ENCODE data around the gene ZNF830.
"Not testable (repeated sequence)": the region's sequence is repeated elsewhere in the genome, so short reads cannot be mapped to it uniquely, and the experiment has no call there.

ZNF830 gene

GRCh38 chr17:34990921-34991365 is 29.6 kb downstream of the ZNF830 start:
- DNase-seq (ENCODE audit: low read depth): no peak

DNA sequence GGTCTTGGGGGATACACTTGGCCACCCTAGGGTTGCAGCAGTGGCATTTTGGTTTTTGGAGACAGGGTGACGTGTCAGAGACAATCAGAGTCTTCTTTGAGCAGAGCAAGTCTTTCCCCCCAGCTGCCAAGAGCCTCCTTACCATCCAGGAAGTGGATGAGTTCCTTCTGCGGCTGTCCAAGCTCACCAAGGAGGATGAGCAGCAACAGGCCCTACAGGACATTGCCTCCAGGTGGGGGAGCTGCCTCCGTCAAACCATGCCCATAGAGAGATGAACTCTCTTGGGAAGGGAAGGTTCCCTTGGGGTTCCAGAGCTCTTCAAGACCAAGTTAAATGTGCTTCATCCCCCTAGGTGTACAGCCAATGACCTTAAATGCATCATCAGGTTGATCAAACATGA is 30.3 kb downstream of the ZNF830 start:
- no peak for DNase-seq (ENCODE audit: low read depth)

GRCh38 chr17:34993031-34993430 is 31.7 kb downstream of the ZNF830 start:
- no peak for DNase-seq (ENCODE audit: low read depth)

DNA sequence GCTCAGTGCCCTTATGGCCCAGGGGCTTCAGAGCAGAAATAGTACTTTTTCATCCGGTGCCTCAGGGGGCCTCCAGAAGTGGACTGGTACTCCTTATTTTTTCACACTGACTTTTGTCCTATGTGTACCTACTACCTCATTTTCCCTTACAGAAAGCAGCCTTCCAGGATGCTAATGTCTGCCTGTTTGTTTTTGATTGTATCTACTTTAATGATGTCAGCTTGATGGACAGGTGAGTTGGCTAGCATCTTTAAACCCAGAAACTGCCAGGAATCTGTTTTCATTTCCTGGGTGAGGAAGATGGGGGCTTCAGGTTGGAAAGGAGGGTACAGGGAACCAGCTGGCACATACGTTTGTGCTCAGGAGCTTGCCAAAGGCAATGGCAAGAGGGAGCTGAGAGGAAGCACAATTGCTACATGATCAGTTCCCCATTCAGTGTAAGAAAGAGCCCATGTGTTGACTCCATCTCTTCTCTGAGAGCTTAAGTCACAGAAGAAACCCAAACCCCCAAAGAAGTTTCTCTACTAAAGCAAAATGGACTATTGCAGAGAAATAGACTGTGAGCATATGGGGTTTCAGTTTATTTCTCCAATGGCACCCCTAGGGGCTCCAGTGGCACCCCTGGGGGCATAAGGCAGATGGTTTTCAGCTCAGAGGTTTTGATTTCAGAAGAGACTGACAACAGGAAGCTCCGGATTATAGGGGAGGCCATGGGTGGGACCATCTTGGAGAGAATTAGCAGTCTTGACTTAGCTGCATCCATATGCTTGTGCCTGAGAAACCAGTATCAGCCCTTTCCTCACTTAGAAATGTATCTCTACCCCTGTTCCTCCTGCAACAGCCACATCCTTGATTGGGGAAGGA is 35.3 kb downstream of the ZNF830 start:
- no peak for DNase-seq (ENCODE audit: low read depth)

GRCh38 chr17:34997355-34997862 is 36.1 kb downstream of the ZNF830 start:
- no peak for DNase-seq (ENCODE audit: low read depth)

DNA sequence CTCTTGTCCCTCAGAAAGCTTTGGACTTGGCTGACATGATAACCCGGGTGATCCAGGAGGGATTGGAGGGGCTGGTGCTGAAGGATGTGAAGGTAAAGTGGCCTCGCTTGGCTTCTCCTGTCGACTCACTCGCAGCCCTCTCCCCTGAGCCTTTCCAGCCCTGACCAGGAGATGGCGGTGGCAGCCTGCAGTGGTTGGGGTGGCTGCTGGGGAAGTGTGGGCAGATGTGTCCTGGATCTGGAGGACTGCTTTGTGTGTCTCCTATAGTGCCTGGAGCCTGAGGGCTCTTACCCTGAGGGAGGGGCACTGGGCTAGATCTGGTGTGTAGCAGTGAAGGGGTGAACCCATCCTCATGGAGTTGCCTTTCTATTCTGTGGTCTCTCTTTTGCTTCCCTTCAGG is 36.9 kb downstream of the ZNF830 start:
- DNase-seq (ENCODE audit: low read depth): peak; percentile 52

DNA sequence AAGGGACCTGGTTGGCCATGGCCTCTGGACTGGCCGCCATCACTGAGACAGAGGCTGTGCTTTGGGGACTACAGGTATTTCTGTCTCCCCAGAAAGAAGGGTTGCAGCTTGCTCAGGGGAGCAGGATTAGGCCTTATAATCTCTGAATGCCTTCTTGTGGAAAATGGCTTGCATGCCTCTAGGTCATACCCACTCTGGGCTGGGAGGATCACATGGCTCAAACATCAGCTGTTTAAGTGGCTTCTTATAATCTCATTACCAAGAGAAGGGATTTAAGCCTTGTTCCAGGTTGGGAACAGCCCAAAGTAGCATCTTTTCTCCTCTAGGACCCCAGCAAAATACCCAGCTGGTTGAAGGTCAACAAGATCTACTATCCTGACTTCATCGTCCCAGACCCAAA is 38.1 kb downstream of the ZNF830 start:
- DNase-seq (ENCODE audit: low read depth): no peak

DNA sequence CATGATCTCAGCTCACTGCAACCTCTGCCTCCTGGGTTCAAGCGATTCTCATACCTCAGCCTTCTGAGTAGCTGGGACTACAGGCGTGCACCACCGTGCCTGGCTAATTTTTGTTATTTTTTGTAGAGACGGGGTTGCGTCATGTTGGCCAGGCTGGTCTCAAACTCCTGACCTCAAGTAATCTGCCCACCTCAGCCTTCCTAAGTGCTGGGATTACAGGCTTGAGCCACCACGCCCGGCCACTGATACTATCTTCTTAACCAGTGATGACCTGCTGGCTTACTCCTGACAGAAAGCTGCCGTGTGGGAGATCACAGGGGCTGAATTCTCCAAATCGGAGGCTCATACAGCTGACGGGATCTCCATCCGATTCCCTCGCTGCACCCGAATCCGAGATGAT is 39.6 kb downstream of the ZNF830 start:
- DNase-seq (ENCODE audit: low read depth): not testable (repeated sequence)

GRCh38 chr17:35001549-35001948 is 40.2 kb downstream of the ZNF830 start:
- no peak for DNase-seq (ENCODE audit: low read depth)

GRCh38 chr17:35002876-35003551 is 41.7 kb downstream of the ZNF830 start:
- no peak for DNase-seq (ENCODE audit: low read depth)

DNA sequence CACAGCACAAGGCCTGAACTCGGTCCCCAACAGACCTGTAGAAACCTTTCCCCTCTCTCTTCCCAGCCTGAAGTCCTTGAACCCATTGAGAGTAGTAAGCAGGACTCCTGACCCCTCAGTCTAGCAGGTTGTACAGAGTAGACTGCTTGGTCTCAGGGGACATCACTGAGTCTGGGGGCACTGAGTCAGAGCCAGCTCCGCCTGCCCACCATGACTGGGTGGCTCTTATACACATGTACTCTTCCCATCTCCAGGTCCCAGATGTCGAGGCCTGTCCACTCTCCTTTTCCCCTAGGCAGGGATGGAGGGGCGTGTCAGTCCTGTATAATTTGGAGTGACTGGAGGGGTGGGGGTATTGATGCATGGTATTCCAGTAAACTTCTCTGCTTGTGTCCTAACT is 42.4 kb downstream of the ZNF830 start:
- no peak for DNase-seq (ENCODE audit: low read depth)

DNA sequence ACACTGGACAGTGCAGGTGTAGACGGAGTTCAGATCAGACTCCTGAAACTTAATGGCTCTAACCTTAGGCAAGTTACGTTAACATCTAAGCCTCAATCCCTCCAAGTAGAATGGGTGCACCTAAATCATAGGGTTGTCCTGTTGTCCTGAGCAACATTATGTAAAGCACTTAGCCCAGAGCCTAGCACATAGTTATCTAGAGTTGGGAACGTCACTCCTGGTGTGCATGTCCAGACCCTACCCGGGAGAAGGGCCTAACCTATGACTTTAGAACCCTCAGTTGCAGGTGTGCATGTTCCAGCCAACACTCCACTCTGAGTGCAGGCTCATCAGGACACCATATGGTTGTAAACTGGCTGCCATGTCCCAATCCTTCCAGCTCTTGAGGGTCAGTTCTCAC is 45.0 kb downstream of the ZNF830 start:
- DNase-seq (ENCODE audit: low read depth): no peak

- DNase-seq (ENCODE audit: low read depth): no peak
These were observed 45.6 kb downstream of the ZNF830 start for GRCh38 chr17:35006961-35007360.

DNA sequence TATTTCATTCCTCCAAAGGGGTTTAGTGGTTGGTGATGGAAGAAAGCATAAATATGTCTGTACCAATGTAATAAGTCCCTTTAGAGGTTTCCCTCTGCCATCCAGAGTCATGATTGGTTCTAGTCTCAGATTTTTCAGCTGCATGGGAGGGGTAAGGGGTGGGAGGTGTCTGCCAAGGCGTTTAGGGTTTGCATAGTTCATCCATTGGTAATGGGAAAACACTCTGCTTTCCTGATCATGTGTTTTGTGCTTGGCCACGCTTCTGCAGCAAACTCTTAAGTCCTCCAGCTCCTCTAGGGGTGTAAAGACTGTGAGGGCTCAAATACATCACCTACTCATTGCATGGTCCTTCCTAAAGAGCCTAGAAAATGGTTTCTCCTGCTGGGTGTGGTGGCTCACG is 48.8 kb downstream of the ZNF830 start:
- DNase-seq (ENCODE audit: low read depth): no peak

GRCh38 chr17:35011671-35012216 is 50.4 kb downstream of the ZNF830 start:
- DNase-seq (ENCODE audit: low read depth): no peak
